H1 (cell line): ENCODE data around the gene KCTD16. TPM values are rescaled to one million over a fixed set of nuclear protein-coding genes. Genes with fewer than 3 reads are reported as not detected.

Source experiments
- CHD2 ChIP-seq: IDR thresholded peaks from 2 replicates; pipeline ENCODE4 v1.6.1; 2012; ENCODE audit warnings: low read length, improper control_type of control experiment
- CREB1 ChIP-seq: IDR thresholded peaks from 2 replicates; pipeline ENCODE4 v1.6.1; 2012; ENCODE audit warnings: inconsistent platforms
- HDAC2 ChIP-seq, 2 experiments: fragments of 300-600 bp in 1 of 2; sonication (generic) in 1 of 2; IDR thresholded peaks; 2 replicates each; pipeline ENCODE4 v1.6.1; 2011 to 2012; ENCODE audit warnings: low read depth in 2 of 2, low read length in 2 of 2, mild to moderate bottlenecking in 2 of 2, moderate library complexity in 2 of 2, borderline replicate concordance in 1 of 2, inconsistent platforms in 1 of 2
- KDM1A ChIP-seq: fragments of 200-600, 300-600 bp; sonication (generic); IDR thresholded peaks from 2 replicates; pipeline ENCODE4 v1.7.1; 2016; ENCODE audit warnings: mild to moderate bottlenecking, low read length, borderline replicate concordance
- RAD21 ChIP-seq, 2 experiments: IDR thresholded peaks in 1 of 2; conservative IDR thresholded peaks in 1 of 2; 2 replicates each; pipeline ENCODE4 v1.6.1; 2011; ENCODE audit warnings: low read depth in 2 of 2, low read length in 2 of 2, improper control_type of control experiment in 1 of 2, inconsistent platforms in 1 of 2, mild to moderate bottlenecking in 1 of 2, moderate library complexity in 1 of 2
- SIX5 ChIP-seq: IDR thresholded peaks from 2 replicates; pipeline ENCODE4 v1.6.1; 2011; ENCODE audit warnings: mild to moderate bottlenecking, low read depth, low read length
- SP2 ChIP-seq: IDR thresholded peaks from 2 replicates; pipeline ENCODE4 v1.6.1; 2012; ENCODE audit warnings: mild to moderate bottlenecking, low read length, inconsistent platforms
- TEAD4 ChIP-seq: IDR thresholded peaks from 2 replicates; pipeline ENCODE4 v1.6.1; 2012; ENCODE audit warnings: low read depth, low read length, inconsistent platforms, mixed read lengths
- polyA plus RNA-seq, 7 experiments: library from polyadenylated mRNA; depleted of rRNA in 3 of 7; stranded (reverse) in 5 of 7; unstranded in 2 of 7; fragments of >200 nt in 5 of 7; fragments of 200-250 nt in 2 of 7; gene quantifications; 1 replicate in 5 of 7; 2 replicates in 1 of 7; 4 replicates in 1 of 7; pipeline versions ENCODE4 v1.2.1 to v1.2.3, GENCODE V29; 2011 to 2013; ENCODE audit warnings: missing spikeins in 2 of 7, mixed read lengths in 2 of 7
- total RNA-seq: library from RNA; stranded (reverse); fragmentation: NEBNext Ultra II Directional; extraction: Animal tissue kit (Norgen Biotek cat#: 25700); gene quantifications from 2 replicates; pipeline ENCODE4 v1.2.1, GENCODE V29; 2021
- TF ChIP-seq, protein P1 (sequence below): fragments of 300-600 bp; sonication (generic); IDR thresholded peaks from 2 replicates; pipeline ENCODE4 v1.7.1; 2012; ENCODE audit warnings: low read length, moderate library complexity, mild to moderate bottlenecking, inconsistent platforms; ENCODE audit not compliant: insufficient replicate concordance
- TF ChIP-seq, protein P2 (sequence below): IDR thresholded peaks from 2 replicates; pipeline ENCODE4 v1.6.1; 2012; ENCODE audit warnings: inconsistent platforms

Gene KCTD16
- total and polyA plus RNA-seq, 2 of the 8 experiments (the other 6 are each of a cell fraction or from before 2014, with no cell fraction given), result 0.03 to 0.24 TPM

DNA sequence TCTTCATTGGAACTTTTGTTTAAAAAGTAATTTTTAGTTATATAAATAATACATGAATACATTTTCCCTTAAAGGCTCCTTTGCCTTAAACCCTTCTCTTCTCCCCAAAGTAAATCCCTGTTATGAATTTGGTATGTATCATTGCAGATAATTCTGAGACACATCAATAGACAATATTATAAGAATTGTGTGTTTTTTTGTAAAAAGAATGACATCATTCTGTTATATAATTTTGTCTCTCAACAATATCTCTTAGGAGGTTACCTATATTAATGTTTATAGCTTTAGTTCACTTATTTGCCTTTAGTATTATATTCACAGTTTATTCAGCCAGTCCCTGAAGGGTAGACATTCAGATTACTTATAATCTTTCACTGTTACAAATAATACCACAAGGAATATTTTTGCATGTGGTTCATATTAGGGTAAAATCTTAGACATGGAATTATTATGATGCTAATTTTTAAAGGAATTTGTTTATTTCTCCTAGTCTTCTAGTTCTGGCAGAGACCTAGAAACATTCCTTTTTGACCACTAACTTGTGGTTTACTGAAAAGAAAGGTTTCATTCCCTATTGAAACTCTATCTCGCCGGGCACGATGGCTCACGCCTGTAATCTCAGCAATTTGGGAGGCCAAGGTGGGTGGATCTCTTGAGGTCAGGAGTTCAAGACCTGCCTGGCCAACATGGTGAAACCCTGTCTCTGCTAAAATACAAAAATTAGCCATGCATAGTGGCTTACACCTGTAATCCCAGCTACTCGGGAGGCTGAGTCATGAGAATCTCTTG is 105.6 kb downstream of the KCTD16 start (continued):
- TF ChIP-seq, protein P1, sequence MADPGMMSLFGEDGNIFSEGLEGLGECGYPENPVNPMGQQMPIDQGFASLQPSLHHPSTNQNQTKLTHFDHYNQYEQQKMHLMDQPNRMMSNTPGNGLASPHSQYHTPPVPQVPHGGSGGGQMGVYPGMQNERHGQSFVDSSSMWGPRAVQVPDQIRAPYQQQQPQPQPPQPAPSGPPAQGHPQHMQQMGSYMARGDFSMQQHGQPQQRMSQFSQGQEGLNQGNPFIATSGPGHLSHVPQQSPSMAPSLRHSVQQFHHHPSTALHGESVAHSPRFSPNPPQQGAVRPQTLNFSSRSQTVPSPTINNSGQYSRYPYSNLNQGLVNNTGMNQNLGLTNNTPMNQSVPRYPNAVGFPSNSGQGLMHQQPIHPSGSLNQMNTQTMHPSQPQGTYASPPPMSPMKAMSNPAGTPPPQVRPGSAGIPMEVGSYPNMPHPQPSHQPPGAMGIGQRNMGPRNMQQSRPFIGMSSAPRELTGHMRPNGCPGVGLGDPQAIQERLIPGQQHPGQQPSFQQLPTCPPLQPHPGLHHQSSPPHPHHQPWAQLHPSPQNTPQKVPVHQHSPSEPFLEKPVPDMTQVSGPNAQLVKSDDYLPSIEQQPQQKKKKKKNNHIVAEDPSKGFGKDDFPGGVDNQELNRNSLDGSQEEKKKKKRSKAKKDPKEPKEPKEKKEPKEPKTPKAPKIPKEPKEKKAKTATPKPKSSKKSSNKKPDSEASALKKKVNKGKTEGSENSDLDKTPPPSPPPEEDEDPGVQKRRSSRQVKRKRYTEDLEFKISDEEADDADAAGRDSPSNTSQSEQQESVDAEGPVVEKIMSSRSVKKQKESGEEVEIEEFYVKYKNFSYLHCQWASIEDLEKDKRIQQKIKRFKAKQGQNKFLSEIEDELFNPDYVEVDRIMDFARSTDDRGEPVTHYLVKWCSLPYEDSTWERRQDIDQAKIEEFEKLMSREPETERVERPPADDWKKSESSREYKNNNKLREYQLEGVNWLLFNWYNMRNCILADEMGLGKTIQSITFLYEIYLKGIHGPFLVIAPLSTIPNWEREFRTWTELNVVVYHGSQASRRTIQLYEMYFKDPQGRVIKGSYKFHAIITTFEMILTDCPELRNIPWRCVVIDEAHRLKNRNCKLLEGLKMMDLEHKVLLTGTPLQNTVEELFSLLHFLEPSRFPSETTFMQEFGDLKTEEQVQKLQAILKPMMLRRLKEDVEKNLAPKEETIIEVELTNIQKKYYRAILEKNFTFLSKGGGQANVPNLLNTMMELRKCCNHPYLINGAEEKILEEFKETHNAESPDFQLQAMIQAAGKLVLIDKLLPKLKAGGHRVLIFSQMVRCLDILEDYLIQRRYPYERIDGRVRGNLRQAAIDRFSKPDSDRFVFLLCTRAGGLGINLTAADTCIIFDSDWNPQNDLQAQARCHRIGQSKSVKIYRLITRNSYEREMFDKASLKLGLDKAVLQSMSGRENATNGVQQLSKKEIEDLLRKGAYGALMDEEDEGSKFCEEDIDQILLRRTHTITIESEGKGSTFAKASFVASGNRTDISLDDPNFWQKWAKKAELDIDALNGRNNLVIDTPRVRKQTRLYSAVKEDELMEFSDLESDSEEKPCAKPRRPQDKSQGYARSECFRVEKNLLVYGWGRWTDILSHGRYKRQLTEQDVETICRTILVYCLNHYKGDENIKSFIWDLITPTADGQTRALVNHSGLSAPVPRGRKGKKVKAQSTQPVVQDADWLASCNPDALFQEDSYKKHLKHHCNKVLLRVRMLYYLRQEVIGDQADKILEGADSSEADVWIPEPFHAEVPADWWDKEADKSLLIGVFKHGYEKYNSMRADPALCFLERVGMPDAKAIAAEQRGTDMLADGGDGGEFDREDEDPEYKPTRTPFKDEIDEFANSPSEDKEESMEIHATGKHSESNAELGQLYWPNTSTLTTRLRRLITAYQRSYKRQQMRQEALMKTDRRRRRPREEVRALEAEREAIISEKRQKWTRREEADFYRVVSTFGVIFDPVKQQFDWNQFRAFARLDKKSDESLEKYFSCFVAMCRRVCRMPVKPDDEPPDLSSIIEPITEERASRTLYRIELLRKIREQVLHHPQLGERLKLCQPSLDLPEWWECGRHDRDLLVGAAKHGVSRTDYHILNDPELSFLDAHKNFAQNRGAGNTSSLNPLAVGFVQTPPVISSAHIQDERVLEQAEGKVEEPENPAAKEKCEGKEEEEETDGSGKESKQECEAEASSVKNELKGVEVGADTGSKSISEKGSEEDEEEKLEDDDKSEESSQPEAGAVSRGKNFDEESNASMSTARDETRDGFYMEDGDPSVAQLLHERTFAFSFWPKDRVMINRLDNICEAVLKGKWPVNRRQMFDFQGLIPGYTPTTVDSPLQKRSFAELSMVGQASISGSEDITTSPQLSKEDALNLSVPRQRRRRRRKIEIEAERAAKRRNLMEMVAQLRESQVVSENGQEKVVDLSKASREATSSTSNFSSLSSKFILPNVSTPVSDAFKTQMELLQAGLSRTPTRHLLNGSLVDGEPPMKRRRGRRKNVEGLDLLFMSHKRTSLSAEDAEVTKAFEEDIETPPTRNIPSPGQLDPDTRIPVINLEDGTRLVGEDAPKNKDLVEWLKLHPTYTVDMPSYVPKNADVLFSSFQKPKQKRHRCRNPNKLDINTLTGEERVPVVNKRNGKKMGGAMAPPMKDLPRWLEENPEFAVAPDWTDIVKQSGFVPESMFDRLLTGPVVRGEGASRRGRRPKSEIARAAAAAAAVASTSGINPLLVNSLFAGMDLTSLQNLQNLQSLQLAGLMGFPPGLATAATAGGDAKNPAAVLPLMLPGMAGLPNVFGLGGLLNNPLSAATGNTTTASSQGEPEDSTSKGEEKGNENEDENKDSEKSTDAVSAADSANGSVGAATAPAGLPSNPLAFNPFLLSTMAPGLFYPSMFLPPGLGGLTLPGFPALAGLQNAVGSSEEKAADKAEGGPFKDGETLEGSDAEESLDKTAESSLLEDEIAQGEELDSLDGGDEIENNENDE, result no peak
- TF ChIP-seq CREB1 (no peak), TEAD4 (no peak), KDM1A (no peak), HDAC2 (IDR thresholded peaks at IDR 0.05; ENCODE audit: borderline replicate concordance in 1 of 2, low read depth in 2 of 2, low read length in 2 of 2) (no peak), RAD21 (IDR thresholded peaks at IDR 0.05 in 1 of 2, conservative IDR thresholded peaks at IDR 0.05 in 1 of 2; ENCODE audit: low read depth in 2 of 2, low read length in 2 of 2) (no peak), SP2 (no peak), CHD2 (no peak), SIX5 (no peak)
- TF ChIP-seq, protein P2, sequence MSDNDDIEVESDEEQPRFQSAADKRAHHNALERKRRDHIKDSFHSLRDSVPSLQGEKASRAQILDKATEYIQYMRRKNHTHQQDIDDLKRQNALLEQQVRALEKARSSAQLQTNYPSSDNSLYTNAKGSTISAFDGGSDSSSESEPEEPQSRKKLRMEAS, result no peak
